Activated CD4-positive, alpha-beta T cell treated with anti-CD3 and anti-CD28 coated beads, Interleukin-2, amount 10 ng/mL, durations not matched to agents 24 days and 14 days (primary cell): ENCODE measurements around the gene CARD11. TPM values are rescaled to one million over a fixed set of nuclear protein-coding genes. Genes with fewer than 3 reads are reported as not detected.

Experiments
- DNase-seq: peaks from one replicate; pipeline ENCODE4 v3.0.0; 2022
- H3K27ac Mint-ChIP-seq: one replicate; pipeline ENCODE4 v1.8.0; 2022; ENCODE audit warnings: mild to moderate bottlenecking, mixed read lengths
- H3K27me3 Mint-ChIP-seq: one replicate; pipeline ENCODE4 v1.8.0; 2022; ENCODE audit warnings: mixed read lengths
- H3K36me3 Mint-ChIP-seq: one replicate; pipeline ENCODE4 v1.8.0; 2022; ENCODE audit warnings: low read depth, mild to moderate bottlenecking, mixed read lengths
- H3K4me1 Mint-ChIP-seq: one replicate; pipeline ENCODE4 v1.8.0; 2021; ENCODE audit warnings: mixed read lengths
- H3K4me3 Mint-ChIP-seq: one replicate; pipeline ENCODE4 v1.8.0; 2022; ENCODE audit warnings: mild to moderate bottlenecking, moderate library complexity, mixed read lengths
- H3K9me3 Mint-ChIP-seq: one replicate; pipeline ENCODE4 v1.8.0; 2021; ENCODE audit warnings: mixed read lengths
- intact Hi-C: fragments of 100-400 bp; cut with micrococcal nuclease; formaldehyde crosslinking; loops from one replicate; pipeline ENCODE4 v1.15.1; 2023
- total RNA-seq: library from RNA; stranded (reverse); gene quantifications from 2 replicates; pipeline ENCODE4 v1.2.3, GENCODE V29; 2022

CARD11 gene
- total RNA-seq, 1 donor from 2014 or later: 96.2 TPM

DNA sequence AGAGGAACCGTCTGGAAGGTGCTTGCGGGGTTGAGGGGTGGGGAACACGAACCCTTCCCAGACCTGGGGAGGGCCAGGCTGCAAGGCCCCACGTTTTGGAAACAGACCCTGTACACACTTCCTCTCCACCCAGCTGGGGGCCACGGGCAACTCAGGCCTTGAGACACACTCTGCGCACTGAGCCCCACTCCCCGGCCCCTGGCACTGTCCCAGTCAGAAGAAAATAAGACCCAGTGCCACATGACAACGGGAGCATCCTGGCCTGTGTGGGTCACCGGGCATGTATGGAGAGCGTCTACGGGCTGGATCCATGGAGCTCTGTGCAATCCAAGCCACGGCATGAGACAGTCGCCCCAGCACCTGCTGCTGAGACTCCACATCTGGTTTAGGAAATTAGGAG, 63.7 kb downstream of the CARD11 start:
- Mint-ChIP-seq H3K36me3 (peaks cover 36% of the 10 kb centered on the region), H3K27me3 (no peaks in the 10 kb centered on the region), H3K27ac (peak overlapping the region; percentile 82), H3K4me1 (peaks cover 63% of the 10 kb centered on the region), H3K9me3 (no peaks in the 10 kb centered on the region), H3K4me3 (peak overlapping the region; percentile 71)
- intact Hi-C loops: loop anchor here (2.0 to 10.0 kb wide), 6 partner anchors 23 to 205 kb away; partner anchors contain the start of gene CARD11
- DNase-seq: no peak

DNA sequence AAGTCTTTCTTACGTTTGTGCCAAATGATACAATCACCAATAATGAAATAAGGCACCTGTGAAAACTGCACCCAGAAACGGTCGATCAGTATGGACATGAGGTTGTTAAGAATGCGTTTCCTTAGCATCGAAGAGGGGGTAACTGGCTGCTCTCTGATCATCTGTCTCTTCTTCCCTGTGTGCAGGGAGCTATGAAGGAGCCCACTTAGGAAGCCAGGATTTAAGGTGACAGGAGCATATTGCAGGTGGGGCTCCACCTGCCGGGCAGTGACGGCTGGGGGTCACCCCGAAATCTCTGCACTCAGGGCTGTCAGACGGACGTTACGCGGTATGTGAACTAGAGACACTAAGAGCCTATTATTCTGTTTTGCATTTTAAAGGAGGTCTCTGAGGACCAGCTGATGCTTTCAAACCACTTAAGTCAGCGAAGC, 64.5 kb downstream of the CARD11 start:
- Mint-ChIP-seq H3K9me3 (no peaks in the 10 kb centered on the region), H3K36me3 (peaks cover 37% of the 10 kb centered on the region), H3K4me3 (peak overlapping the region; percentile 82), H3K27ac (peak overlapping the region; percentile 94), H3K27me3 (no peaks in the 10 kb centered on the region), H3K4me1 (peaks cover 60% of the 10 kb centered on the region)
- DNase-seq: no peak
- intact Hi-C loops: loop anchor here (2.0 to 10.0 kb wide), 6 partner anchors 22 to 204 kb away; partner anchors contain the start of gene CARD11

DNA sequence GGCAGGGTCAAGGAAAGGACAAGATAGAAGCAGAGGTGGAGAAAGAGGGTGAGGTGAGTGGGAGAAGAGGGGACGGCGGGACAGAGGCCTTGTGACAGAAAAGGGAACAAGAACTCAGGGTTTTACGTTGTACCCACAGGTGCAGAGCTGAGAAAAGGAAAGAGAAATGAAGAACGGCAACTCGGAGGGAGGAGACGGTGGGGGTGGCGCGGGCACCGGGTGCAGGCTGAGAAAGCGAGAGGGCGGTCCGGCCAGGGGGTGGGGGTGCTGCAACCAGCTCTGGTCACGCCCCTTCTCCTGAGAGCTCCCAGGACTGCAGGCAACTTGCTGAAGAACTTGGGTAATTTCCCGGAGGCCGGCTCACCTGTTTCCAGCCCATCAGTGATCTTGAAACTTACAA, 65.3 kb downstream of the CARD11 start:
- Mint-ChIP-seq H3K27me3 (no peaks in the 10 kb centered on the region), H3K4me3 (peak overlapping the region; percentile 82), H3K27ac (peak overlapping the region; percentile 94), H3K9me3 (no peaks in the 10 kb centered on the region), H3K4me1 (peaks cover 56% of the 10 kb centered on the region), H3K36me3 (peaks cover 42% of the 10 kb centered on the region)
- DNase-seq: peak; percentile 92
- intact Hi-C loops: loop anchor here (2.0 to 10.0 kb wide), 6 partner anchors 22 to 204 kb away; partner anchors contain the start of gene CARD11

DNA sequence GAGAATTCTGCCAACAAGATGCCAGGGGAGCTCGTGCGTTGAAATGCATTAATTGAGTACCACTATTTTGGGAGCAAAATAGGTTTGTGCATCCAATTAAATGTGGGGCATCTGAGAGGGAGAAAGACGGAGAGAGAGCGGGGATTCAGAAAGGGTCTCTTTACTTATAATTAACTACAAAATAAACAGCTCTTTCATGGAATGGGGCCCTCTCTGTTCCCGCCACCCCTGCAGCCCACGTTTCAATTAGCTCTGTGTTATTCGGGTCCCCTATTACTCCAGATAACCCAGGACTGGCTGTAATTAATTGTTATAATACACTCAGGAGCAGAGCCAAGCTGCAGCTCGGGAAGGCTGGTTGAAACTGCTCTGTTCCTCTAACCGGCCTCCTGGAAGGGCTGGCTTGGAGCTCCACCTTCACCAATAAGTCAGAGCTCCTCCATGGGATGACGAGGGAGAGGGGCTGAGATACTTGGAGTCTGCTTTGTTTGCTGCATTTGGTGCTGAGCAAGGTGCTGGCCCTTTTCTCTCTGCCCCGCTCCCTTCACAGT, 67.8 kb downstream of the CARD11 start:
- intact Hi-C loops: loop anchor here (5.0 to 10.0 kb wide), 3 partner anchors 84 to 201 kb away; no protein-coding TSS in a partner anchor

GRCh38 chr7:2974093-2974819, 69.4 kb downstream of the CARD11 start:
- H3K27me3 Mint-ChIP-seq: no peaks in the 10 kb centered on the region
- peaks cover 33% of the 10 kb centered on the region for H3K36me3 Mint-ChIP-seq
- H3K27ac Mint-ChIP-seq: no peak overlapping the region
- H3K4me3 Mint-ChIP-seq: no peak overlapping the region
- H3K9me3 Mint-ChIP-seq: no peaks in the 10 kb centered on the region
- no peak for DNase-seq
- H3K4me1 Mint-ChIP-seq: peaks cover 32% of the 10 kb centered on the region
- intact Hi-C loops: loop anchor here (10.0 kb wide), 1 partner anchor 199 kb away; no protein-coding TSS in a partner anchor

More for the DNA sequence above, 67.8 kb downstream of the CARD11 start:
- peak overlapping the region; percentile 51 for H3K27ac Mint-ChIP-seq
- no peak for DNase-seq
- H3K9me3 Mint-ChIP-seq: no peaks in the 10 kb centered on the region
- H3K4me1 Mint-ChIP-seq: peaks cover 45% of the 10 kb centered on the region
- peaks cover 41% of the 10 kb centered on the region for H3K36me3 Mint-ChIP-seq
- H3K4me3 Mint-ChIP-seq: no peak overlapping the region
- H3K27me3 Mint-ChIP-seq: no peaks in the 10 kb centered on the region

DNA sequence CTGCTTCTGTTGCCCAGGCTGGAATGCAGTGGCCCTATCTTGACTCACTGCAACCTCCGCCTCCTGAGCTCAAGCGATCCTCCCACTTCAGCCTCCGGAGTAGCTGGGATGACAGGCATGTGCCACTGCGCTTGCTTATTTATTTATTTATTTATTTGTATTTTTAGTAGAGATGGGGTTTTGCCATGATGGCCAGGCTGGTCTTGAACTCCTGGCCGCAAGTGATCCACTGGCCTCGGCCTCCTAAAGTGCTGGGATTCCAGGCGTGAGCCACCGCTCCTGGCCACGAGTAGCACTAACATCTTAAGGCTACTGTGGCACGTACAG, 70.9 kb downstream of the CARD11 start:
- H3K27ac Mint-ChIP-seq: no peak overlapping the region
- H3K4me3 Mint-ChIP-seq: no peak overlapping the region
- intact Hi-C loops: loop anchor here (10.0 kb wide), 1 partner anchor 198 kb away; no protein-coding TSS in a partner anchor
- H3K36me3 Mint-ChIP-seq: peaks cover 28% of the 10 kb centered on the region
- no peak for DNase-seq
- no peaks in the 10 kb centered on the region for H3K27me3 Mint-ChIP-seq
- H3K4me1 Mint-ChIP-seq: peaks cover 19% of the 10 kb centered on the region
- H3K9me3 Mint-ChIP-seq: no peaks in the 10 kb centered on the region

DNA sequence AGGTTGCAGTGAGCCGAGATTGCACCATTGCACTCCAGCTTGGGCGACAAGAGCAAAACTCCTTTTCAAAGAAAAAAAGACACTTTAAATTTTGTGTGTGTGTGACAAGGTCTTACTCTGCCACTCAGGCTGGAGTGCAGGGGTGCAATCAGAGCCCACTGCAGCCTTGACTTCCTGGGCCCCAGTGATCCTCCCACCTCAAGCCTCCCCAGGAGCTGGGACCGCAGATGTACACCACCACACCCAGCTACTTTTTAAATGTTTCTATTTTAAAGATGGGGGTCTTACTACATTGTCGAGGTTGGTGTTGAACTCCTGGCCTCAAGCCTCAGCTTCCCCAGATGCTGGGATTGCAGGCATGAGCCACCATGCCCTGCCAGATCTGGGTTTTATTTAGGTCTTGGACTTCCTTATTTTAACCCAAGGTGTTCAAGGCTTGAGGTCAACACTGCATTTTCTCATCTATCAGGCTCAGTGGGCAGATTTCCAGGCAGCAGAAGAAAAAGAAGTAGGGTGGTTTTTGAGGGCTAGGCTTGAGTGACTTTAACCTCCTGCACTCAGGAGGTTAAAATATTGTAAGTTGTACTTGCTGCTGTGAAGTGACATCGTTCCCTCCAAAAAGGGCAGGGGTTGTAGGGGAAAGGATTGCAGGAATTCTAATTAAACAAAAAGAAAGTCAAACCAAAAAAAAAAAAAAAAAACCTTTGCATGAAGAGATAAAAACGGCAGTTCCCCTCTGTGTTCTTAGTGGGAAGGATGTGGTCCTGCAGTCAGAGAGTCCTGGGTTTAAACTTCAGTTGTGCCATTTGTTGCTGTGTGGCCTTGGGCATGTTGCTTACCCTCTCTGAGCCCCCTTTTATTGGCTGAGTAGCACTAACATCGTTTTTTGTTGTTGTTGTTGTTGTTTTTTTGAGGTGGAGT, 71.5 kb downstream of the CARD11 start:
- Mint-ChIP-seq H3K36me3 (peaks cover 33% of the 10 kb centered on the region), H3K27ac (peak overlapping the region; percentile 71), H3K4me1 (peaks cover 17% of the 10 kb centered on the region), H3K4me3 (no peak overlapping the region), H3K27me3 (no peaks in the 10 kb centered on the region), H3K9me3 (no peaks in the 10 kb centered on the region)
- intact Hi-C loops: loop anchor here (10.0 kb wide), 1 partner anchor 197 kb away; no protein-coding TSS in a partner anchor
- DNase-seq: no peak

DNA sequence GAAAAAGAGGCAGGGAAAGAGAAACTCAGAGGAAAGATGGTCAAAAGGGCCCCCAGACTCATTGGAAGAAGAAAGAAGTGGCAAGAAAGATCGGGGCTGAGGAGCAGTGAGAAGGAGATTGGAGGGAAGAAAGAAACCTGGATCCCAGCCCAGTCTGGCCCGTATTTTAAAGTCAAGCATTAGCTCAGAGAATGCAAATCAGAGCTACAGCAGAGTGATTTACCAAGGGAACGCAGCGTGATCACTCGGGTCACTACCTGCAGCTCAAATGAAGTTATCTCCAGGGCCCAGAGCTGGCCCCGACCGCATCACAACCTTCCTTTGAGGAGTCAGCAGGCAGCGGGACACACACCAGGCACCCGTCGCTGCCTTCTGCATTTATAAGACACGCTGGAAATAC, 72.8 kb downstream of the CARD11 start:
- Mint-ChIP-seq H3K4me3 (no peak overlapping the region), H3K27ac (no peak overlapping the region), H3K9me3 (peaks cover 11% of the 10 kb centered on the region), H3K36me3 (peaks cover 46% of the 10 kb centered on the region), H3K27me3 (no peaks in the 10 kb centered on the region), H3K4me1 (peaks cover 22% of the 10 kb centered on the region)
- intact Hi-C loops: loop anchor here (10.0 kb wide), 1 partner anchor 196 kb away; no protein-coding TSS in a partner anchor
- DNase-seq: no peak

DNA sequence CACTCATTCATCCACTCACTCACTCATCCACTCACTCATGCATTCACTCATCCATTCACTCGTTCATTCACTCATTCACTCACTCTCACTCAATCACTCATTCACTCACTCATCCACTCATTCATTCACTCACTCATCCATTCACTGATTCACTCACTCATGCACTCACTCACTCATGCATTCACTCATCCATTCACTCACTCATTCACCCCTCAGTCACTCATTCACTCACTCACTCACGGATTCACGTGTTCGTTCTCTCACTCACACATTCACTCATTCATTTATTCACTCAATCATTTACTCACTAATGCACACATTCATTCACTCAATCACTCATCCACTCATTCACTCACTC, 73.4 kb downstream of the CARD11 start:
- H3K4me3 Mint-ChIP-seq: no peak overlapping the region
- peaks cover 47% of the 10 kb centered on the region for H3K36me3 Mint-ChIP-seq
- intact Hi-C loops: loop anchor here (10.0 kb wide), 1 partner anchor 195 kb away; no protein-coding TSS in a partner anchor

DNA sequence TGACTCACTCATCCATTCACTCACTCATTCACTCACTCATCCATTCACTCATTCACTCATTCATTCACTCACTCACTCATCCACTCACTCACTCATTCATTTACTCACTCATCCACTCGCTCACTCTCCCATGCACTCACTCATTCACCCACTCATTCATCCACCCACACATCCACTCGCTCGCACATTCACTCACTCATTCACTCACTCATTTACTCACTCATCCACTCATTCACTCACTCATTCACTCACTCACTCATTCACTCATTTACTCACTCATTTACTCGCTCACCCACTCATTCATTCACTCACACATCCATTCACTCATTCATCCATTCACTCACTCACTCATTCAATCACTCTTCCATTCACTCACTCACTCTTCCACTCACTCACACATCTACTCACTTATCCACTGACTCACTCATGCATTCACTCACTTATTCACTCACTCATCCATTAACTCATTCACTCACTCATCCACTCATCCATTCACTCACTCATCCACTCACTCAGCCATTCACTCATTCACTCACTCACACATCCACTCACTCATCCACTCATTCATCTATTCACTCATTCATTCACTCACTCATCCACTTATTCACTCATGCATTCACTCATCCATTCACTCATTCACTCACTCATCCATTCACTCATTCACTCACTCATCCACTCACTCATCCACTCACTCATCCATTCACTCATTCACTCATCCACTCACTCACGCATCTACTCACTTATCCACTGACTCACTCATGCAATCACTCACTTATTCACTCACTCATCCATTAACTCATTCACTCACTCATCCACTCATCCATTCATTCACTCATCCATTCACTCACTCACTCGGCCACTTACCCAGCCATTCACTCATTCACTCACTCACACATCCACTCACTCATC, 74.0 kb downstream of the CARD11 start:
- Mint-ChIP-seq H3K36me3 (peaks cover 50% of the 10 kb centered on the region), H3K27me3 (no peaks in the 10 kb centered on the region), H3K27ac (no peak overlapping the region), H3K4me3 (no peak overlapping the region), H3K9me3 (peaks cover 17% of the 10 kb centered on the region), H3K4me1 (peaks cover 22% of the 10 kb centered on the region)
- intact Hi-C loops: loop anchor here (10.0 kb wide), 1 partner anchor 195 kb away; no protein-coding TSS in a partner anchor
- DNase-seq: no peak

More for the DNA sequence above, 73.4 kb downstream of the CARD11 start:
- DNase-seq: no peak
- Mint-ChIP-seq H3K27ac (no peak overlapping the region), H3K27me3 (no peaks in the 10 kb centered on the region), H3K9me3 (peaks cover 16% of the 10 kb centered on the region), H3K4me1 (peaks cover 22% of the 10 kb centered on the region)

DNA sequence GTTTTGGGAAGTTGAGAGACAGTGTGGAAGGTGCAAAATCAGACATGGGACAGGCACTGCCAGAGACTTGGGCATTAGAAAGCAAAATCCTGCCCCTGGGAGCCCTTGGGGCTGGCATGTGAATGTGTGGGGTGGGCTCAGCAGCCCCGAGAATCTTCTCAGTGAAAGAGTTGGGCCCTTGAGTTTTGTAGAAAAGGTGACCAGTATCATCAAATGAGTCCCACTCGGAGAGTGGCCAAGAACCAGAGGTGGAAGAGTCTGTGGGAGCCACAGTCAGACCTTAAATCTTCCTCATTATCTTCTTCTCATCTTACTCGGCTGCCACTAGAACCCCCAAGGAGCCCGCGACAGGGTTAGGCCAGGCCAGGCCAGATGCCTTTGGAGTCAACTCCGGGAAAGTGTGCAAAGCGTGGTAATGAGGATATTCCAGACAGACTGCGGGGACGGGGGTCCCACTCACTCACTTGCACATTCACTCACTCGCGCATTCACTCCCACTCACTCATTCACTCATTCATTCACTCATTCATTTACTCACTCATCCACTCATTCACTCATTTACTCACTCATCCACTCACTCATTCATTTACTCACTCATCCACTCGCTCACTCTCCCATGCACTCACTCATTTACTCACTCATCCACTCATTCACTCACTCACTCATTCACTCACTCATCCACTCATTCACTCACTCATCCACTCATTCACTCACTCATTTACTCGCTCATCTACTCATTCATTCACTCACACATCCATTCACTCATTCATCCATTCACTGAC, 74.9 kb downstream of the CARD11 start:
- DNase-seq: no peak
- intact Hi-C loops: no loop called here
- H3K27ac Mint-ChIP-seq: no peak overlapping the region
- no peak overlapping the region for H3K4me3 Mint-ChIP-seq
- H3K27me3 Mint-ChIP-seq: no peaks in the 10 kb centered on the region
- peaks cover 52% of the 10 kb centered on the region for H3K36me3 Mint-ChIP-seq
- peaks cover 22% of the 10 kb centered on the region for H3K4me1 Mint-ChIP-seq
- peaks cover 17% of the 10 kb centered on the region for H3K9me3 Mint-ChIP-seq

DNA sequence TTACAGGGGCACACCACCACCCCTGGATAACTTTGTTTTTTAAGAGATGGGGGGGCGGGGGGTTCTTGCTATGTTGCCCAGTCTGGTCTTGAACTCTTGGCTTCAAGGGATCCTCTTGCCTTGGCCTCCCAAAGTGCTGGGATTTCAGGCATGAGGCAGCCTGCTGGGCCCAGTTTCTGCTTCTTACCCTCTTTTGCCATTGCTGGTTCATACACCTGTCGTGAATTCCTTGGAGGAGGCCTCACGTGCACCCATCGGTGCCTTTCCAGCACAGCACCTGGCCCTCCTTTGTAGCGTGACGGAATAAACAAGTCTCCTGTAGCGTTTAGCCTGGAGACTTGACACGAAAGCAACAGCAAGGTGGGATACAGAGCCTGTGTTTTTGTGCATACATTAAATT, 75.5 kb downstream of the CARD11 start:
- DNase-seq: no peak
- intact Hi-C loops: no loop called here
- peaks cover 48% of the 10 kb centered on the region for H3K36me3 Mint-ChIP-seq
- no peak overlapping the region for H3K4me3 Mint-ChIP-seq
- no peak overlapping the region for H3K27ac Mint-ChIP-seq
- peaks cover 19% of the 10 kb centered on the region for H3K4me1 Mint-ChIP-seq
- H3K27me3 Mint-ChIP-seq: no peaks in the 10 kb centered on the region
- H3K9me3 Mint-ChIP-seq: peaks cover 17% of the 10 kb centered on the region
